K562 (cell line): Measurements from ENCODE around the gene FIZ1. TPM values are rescaled to one million over a fixed set of nuclear protein-coding genes. Genes with fewer than 3 reads are reported as not detected.

Source experiments
- ARID1B ChIP-seq: fragments of 450-650 bp; IDR thresholded peaks from 2 replicates; pipeline ENCODE4 v1.6.1; 2016; ENCODE audit warnings: antibody characterized with exemption, mild to moderate bottlenecking, inconsistent platforms
- ARID2 ChIP-seq: fragments of 450-650 bp; IDR thresholded peaks from 2 replicates; pipeline ENCODE4 v1.6.1; 2017; ENCODE audit warnings: antibody characterized with exemption, mild to moderate bottlenecking
- CBX3 ChIP-seq, 2 experiments: IDR thresholded peaks; 1 replicate in 1 of 2; 2 replicates in 1 of 2; pipeline ENCODE4 v1.6.1; 2012; ENCODE audit warnings: inconsistent platforms in 2 of 2, low read length in 2 of 2, borderline replicate concordance in 1 of 2, control low read depth in 1 of 2
- CREM ChIP-seq: IDR thresholded peaks from 2 replicates; pipeline ENCODE4 v1.6.1; 2014; ENCODE audit warnings: antibody characterized with exemption, low read depth
- DACH1 ChIP-seq: fragments of 450-650 bp; IDR thresholded peaks from 2 replicates; pipeline ENCODE4 v1.6.1; 2018; ENCODE audit not compliant: partially characterized antibody
- FOXJ2 ChIP-seq: fragments of 200-800 bp; sonication (Bioruptor generic); IDR thresholded peaks from 2 replicates; pipeline ENCODE4 v1.6.1; 2016; ENCODE audit warnings: missing genetic modification characterization, missing compliant biosample characterization
- GABPA ChIP-seq: fragments of 200-800 bp; sonication (Bioruptor generic); conservative IDR thresholded peaks from 2 replicates; pipeline ENCODE4 v1.6.1; 2016; ENCODE audit warnings: low read depth, missing genetic modification characterization, missing compliant biosample characterization
- HMG20B ChIP-seq: fragments of 250-450 bp; sonication (Bioruptor Pico); IDR thresholded peaks from 2 replicates; pipeline ENCODE4 v1.5.0; 2021; ENCODE audit warnings: mild to moderate bottlenecking
- KDM1A ChIP-seq, 2 experiments: fragments of 450-650 bp; IDR thresholded peaks; 2 replicates each; pipeline ENCODE4 v1.6.1; 2016; ENCODE audit warnings: mild to moderate bottlenecking in 2 of 2
- KLF13 ChIP-seq: fragments of 450-650 bp; IDR thresholded peaks from 2 replicates; pipeline ENCODE4 v1.6.1; 2016; ENCODE audit warnings: missing genetic modification characterization, low read depth, mild to moderate bottlenecking, missing compliant biosample characterization, moderate library complexity, borderline replicate concordance
- KLF16 ChIP-seq: IDR thresholded peaks from 2 replicates; pipeline ENCODE4 v1.6.1; 2016; ENCODE audit warnings: antibody characterized with exemption
- MAZ ChIP-seq, 2 experiments: fragments of 450-650 bp in 1 of 2; sonication (generic) in 1 of 2; formaldehyde crosslinking; IDR thresholded peaks in 1 of 2; conservative IDR thresholded peaks in 1 of 2; 2 replicates each; pipeline versions ENCODE4 v1.4.0 to v1.5.0; 2020; ENCODE audit warnings: mild to moderate bottlenecking in 1 of 2, missing genetic modification reagents in 1 of 2
- OTX1 ChIP-seq: fragments of 450-650 bp; formaldehyde crosslinking; IDR thresholded peaks from 2 replicates; pipeline ENCODE4 v1.4.0; 2022; ENCODE audit warnings: mild to moderate bottlenecking
- POU5F1 ChIP-seq: fragments of 150-350 bp; IDR thresholded peaks from 2 replicates; pipeline ENCODE4 v1.6.1; 2014; ENCODE audit warnings: borderline replicate concordance, low read length, low read depth, mild to moderate bottlenecking; ENCODE audit not compliant: partially characterized antibody
- SAP30 ChIP-seq: fragments of 200-600 bp; sonication (generic); IDR thresholded peaks from 2 replicates; pipeline ENCODE4 v1.6.1; 2012; ENCODE audit warnings: borderline replicate concordance, low read depth, mild to moderate bottlenecking, moderate library complexity, low read length, control low read depth, inconsistent platforms; ENCODE audit not compliant: insufficient read depth, poor library complexity, severe bottlenecking
- SMC3 ChIP-seq: conservative IDR thresholded peaks from 2 replicates; pipeline ENCODE4 v1.6.1; 2011; ENCODE audit warnings: low read depth, low read length, improper control_type of control experiment; ENCODE audit not compliant: insufficient read depth
- ZNF75A ChIP-seq: fragments of 450-650 bp; formaldehyde crosslinking; IDR thresholded peaks from 2 replicates; pipeline ENCODE4 v1.4.0; 2020; ENCODE audit warnings: mild to moderate bottlenecking
- polyA plus RNA-seq, 8 experiments: library from polyadenylated mRNA; depleted of rRNA in 4 of 8; stranded (reverse) in 5 of 8; unstranded in 3 of 8; fragments of >200 nt; fragmentation: Nextera tagmentation in 2 of 8; fragmentation: Illumina TruSeq in 1 of 8; extraction: Ambion mirVana in 2 of 8; extraction: Trizol in 1 of 8; gene quantifications; 2 replicates each; pipeline versions ENCODE4 v1.2.1 to v1.2.3, GENCODE V29; 2011 to 2014; ENCODE audit warnings: inconsistent platforms in 1 of 8, missing spikeins in 1 of 8
- total RNA-seq, 7 experiments: library from RNA; depleted of rRNA in 6 of 7; stranded (reverse); fragments of >200 nt in 6 of 7; fragmentation: Illumina TruSeq in 2 of 7; extraction: Trizol in 2 of 7; gene quantifications; 2 replicates each; pipeline versions ENCODE4 v1.2.1 to v1.2.3, GENCODE V29; 2011 to 2021; ENCODE audit warnings: low replicate concordance in 1 of 7
- TF ChIP-seq, protein P1 (sequence below): fragments of 450-650 bp; IDR thresholded peaks from 2 replicates; pipeline ENCODE4 v1.7.1; 2018; ENCODE audit warnings: mild to moderate bottlenecking, low read depth; ENCODE audit not compliant: partially characterized antibody
- TF ChIP-seq, protein P2 (sequence below): fragments of 450-650 bp; formaldehyde crosslinking; conservative IDR thresholded peaks from 2 replicates; pipeline ENCODE4 v1.4.0; 2022; ENCODE audit warnings: mild to moderate bottlenecking, missing genetic modification characterization
- TF ChIP-seq, protein P3 (sequence below): fragments of 450-650 bp; formaldehyde crosslinking; IDR thresholded peaks from 2 replicates; pipeline ENCODE4 v1.4.0; 2022; ENCODE audit warnings: missing genetic modification characterization

The FIZ1 gene
- total and polyA plus RNA-seq, 9 of the 15 experiments (the other 6 are each of a cell fraction or from before 2014, with no cell fraction given): 0.79 to 17.5 (median 5.5) TPM

DNA sequence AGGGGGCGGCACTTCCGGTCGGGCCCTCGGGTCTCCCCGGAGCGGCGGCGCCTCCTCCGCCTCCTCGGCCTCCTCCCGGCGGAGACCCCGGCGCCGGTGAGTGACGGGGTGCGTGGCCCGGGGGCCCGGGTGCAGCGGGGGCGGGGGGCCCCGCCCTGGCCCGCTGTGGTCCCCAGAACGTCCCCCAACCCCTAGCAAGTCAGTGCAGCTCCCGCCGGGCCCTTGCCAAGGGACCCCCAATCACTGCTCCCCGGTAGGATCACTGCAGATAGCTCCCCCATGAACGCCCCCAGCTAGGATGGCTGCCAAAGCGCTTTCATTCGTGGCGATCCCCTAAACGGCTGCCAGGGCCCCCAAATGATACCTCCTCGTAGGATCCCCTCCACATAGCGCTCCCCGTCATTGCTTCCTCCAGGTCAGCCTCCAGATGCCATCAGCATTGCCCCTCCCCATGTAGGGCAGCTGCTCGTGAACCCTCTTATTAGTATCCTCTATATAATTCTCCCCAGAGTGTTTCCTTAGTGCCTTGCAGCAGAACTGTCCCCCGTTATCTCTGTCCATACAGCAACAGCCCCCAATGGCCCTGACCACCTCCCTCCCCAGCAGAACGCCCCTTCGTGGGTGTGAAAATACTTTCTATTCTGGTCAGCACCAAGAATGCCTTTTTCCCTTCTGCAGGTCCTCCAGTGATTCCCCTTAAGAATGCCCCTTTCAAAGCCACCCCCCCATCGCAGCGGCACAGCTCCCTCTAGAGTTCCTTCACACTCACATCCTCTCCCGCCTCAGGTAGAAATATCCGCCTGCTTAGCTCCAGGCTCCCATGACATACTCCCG, 6.5 kb upstream of the FIZ1 start, which contains the start of gene ZNF865 (continued):
- TF ChIP-seq SMC3 (peak; percentile 52), MAZ (CRISPR knock-in tag; conservative IDR thresholded peaks at IDR 0.05 in 1 of 2, IDR thresholded peaks at IDR 0.05 in 1 of 2) (peak; percentile 39 to 74; a peak in 3 of 4 replicates), KLF16 (0 out of 2 replicates have a peak, but pooled peaks have one; percentile 47), KLF13 (tag) (0 out of 2 replicates have a peak, but pooled peaks have one; percentile 6), KDM1A (IDR thresholded peaks at IDR 0.05) (0 out of 4 replicates have a peak, but pooled peaks of 1 of the 2 experiments have one; percentile 15), SAP30 (peak; percentile 56), ARID2 (peak; percentile 88), HMG20B (CRISPR knock-in tag) (no peak), OTX1 (CRISPR knock-in tag) (0 out of 2 replicates have a peak, but pooled peaks have one; percentile 55), FOXJ2 (tag) (peak; percentile 48; the same call in 1 of the 2 replicates), GABPA (tag) (peak; percentile 92), ZNF75A (no peak), ARID1B (peak; percentile 42), POU5F1 (peak; percentile 0), DACH1 (peak; percentile 21), CBX3 (IDR thresholded peaks at IDR 0.05; ENCODE audit: borderline replicate concordance in 1 of 2, low read length in 2 of 2) (peak in 1 of 2 experiments; percentile 71; a peak in 1 of 3 replicates), CREM (peak; percentile 53; the same call in 1 of the 2 replicates)
- TF ChIP-seq, protein P1, sequence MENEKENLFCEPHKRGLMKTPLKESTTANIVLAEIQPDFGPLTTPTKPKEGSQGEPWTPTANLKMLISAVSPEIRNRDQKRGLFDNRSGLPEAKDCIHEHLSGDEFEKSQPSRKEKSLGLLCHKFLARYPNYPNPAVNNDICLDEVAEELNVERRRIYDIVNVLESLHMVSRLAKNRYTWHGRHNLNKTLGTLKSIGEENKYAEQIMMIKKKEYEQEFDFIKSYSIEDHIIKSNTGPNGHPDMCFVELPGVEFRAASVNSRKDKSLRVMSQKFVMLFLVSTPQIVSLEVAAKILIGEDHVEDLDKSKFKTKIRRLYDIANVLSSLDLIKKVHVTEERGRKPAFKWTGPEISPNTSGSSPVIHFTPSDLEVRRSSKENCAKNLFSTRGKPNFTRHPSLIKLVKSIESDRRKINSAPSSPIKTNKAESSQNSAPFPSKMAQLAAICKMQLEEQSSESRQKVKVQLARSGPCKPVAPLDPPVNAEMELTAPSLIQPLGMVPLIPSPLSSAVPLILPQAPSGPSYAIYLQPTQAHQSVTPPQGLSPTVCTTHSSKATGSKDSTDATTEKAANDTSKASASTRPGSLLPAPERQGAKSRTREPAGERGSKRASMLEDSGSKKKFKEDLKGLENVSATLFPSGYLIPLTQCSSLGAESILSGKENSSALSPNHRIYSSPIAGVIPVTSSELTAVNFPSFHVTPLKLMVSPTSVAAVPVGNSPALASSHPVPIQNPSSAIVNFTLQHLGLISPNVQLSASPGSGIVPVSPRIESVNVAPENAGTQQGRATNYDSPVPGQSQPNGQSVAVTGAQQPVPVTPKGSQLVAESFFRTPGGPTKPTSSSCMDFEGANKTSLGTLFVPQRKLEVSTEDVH: peak; percentile 54
- TF ChIP-seq, protein P2, sequence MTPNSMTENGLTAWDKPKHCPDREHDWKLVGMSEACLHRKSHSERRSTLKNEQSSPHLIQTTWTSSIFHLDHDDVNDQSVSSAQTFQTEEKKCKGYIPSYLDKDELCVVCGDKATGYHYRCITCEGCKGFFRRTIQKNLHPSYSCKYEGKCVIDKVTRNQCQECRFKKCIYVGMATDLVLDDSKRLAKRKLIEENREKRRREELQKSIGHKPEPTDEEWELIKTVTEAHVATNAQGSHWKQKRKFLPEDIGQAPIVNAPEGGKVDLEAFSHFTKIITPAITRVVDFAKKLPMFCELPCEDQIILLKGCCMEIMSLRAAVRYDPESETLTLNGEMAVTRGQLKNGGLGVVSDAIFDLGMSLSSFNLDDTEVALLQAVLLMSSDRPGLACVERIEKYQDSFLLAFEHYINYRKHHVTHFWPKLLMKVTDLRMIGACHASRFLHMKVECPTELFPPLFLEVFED (CRISPR knock-in tag): peak; percentile 62; the same call in 1 of the 2 replicates
- TF ChIP-seq, protein P3, sequence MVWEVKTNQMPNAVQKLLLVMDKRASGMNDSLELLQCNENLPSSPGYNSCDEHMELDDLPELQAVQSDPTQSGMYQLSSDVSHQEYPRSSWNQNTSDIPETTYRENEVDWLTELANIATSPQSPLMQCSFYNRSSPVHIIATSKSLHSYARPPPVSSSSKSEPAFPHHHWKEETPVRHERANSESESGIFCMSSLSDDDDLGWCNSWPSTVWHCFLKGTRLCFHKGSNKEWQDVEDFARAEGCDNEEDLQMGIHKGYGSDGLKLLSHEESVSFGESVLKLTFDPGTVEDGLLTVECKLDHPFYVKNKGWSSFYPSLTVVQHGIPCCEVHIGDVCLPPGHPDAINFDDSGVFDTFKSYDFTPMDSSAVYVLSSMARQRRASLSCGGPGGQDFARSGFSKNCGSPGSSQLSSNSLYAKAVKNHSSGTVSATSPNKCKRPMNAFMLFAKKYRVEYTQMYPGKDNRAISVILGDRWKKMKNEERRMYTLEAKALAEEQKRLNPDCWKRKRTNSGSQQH: no peak
